Hepatocyte (in vitro differentiated cells): ENCODE measurements around the gene CYP27B1. TPM values are rescaled to one million over a fixed set of nuclear protein-coding genes. Genes with fewer than 3 reads are reported as not detected.

Experiments
- DNase-seq: peaks from one replicate; pipeline ENCODE4 v3.0.0-alpha.2; 2016; ENCODE audit warnings: low spot score
- H2AFZ ChIP-seq: fragments of 200-600 bp; sonication (generic); 2 replicates; pipeline ENCODE4 v1.6.0; 2016; ENCODE audit warnings: antibody characterized with exemption, mild to moderate bottlenecking
- H3K27ac ChIP-seq: fragments of 200-600 bp; sonication (generic); 2 replicates; pipeline ENCODE4 v1.5.1; 2016; ENCODE audit warnings: mild to moderate bottlenecking
- H3K27me3 ChIP-seq: fragments of 200-600 bp; sonication (generic); 2 replicates; pipeline ENCODE4 v1.6.1; 2016
- H3K36me3 ChIP-seq: fragments of 200-600 bp; sonication (generic); replicated peaks from 2 replicates; pipeline ENCODE4 v1.5.1; 2016; ENCODE audit warnings: low read depth; ENCODE audit not compliant: insufficient read depth
- H3K4me1 ChIP-seq: fragments of 200-600 bp; sonication (generic); 2 replicates; pipeline ENCODE4 v1.5.1; 2016; ENCODE audit warnings: mild to moderate bottlenecking, moderate library complexity; ENCODE audit not compliant: insufficient read depth
- H3K4me2 ChIP-seq: fragments of 200-600 bp; sonication (generic); 2 replicates; pipeline ENCODE4 v1.6.0; 2016
- H3K4me3 ChIP-seq: fragments of 200-600 bp; sonication (generic); 2 replicates; pipeline ENCODE4 v1.5.1; 2016; ENCODE audit warnings: mild to moderate bottlenecking
- H3K79me2 ChIP-seq: fragments of 200-600 bp; sonication (generic); 2 replicates; pipeline ENCODE4 v1.6.0; 2017; ENCODE audit warnings: mild to moderate bottlenecking
- H3K9me2 ChIP-seq: fragments of 200-600 bp; sonication (generic); replicated peaks from 2 replicates; pipeline ENCODE4 v1.6.0; 2017; ENCODE audit warnings: mild to moderate bottlenecking; ENCODE audit not compliant: insufficient read depth
- H3K9me3 ChIP-seq: fragments of 200-600 bp; sonication (generic); 2 replicates; pipeline ENCODE4 v1.5.1; 2016; ENCODE audit warnings: low read depth, mild to moderate bottlenecking
- H4K20me1 ChIP-seq: fragments of 200-600 bp; sonication (generic); 2 replicates; pipeline ENCODE4 v1.6.0; 2016; ENCODE audit warnings: mild to moderate bottlenecking; ENCODE audit not compliant: insufficient read depth, poor library complexity, severe bottlenecking
- EZH2 ChIP-seq: fragments of 200-600 bp; sonication (generic); IDR thresholded peaks from 2 replicates; pipeline ENCODE4 v1.6.1; 2016; ENCODE audit warnings: antibody characterized with exemption, mild to moderate bottlenecking, borderline replicate concordance
- EZH2phosphoT487 ChIP-seq: fragments of 200-600 bp; sonication (generic); IDR thresholded peaks from one replicate; pipeline ENCODE4 v1.6.1; 2018; ENCODE audit warnings: antibody characterized with exemption, mild to moderate bottlenecking, low read depth, moderate library complexity; ENCODE audit not compliant: unreplicated experiment, severe bottlenecking
- WGBS: methylation state at CpG from one replicate; pipeline ENCODE4 v1.1.6; 2016; ENCODE audit warnings: low lambda C conversion rate; ENCODE audit errors: missing lambda C conversion rate; 5-methylcytosine and 5-hydroxymethylcytosine counted together
- polyA plus RNA-seq: library from polyadenylated mRNA; unstranded; fragments of >200 nt; fragmentation: Nextera tagmentation; extraction: Ambion mirVana; gene quantifications from 2 replicates; pipeline ENCODE4 v1.2.1, GENCODE V29; 2016
- total RNA-seq: library from RNA; depleted of rRNA; stranded (reverse); fragments of >200 nt; gene quantifications from 2 replicates; pipeline ENCODE4 v1.2.3, GENCODE V29; 2014
- TF ChIP-seq, protein P1 (sequence below): fragments of 200-600 bp; sonication (generic); IDR thresholded peaks from 2 replicates; pipeline ENCODE4 v1.5.1; 2016; ENCODE audit warnings: antibody characterized with exemption, mild to moderate bottlenecking; ENCODE audit not compliant: poor library complexity

The CYP27B1 gene
- total and polyA plus RNA-seq, 2 experiments from 2014 or later, result 0.23 to 2.3 TPM

DNA sequence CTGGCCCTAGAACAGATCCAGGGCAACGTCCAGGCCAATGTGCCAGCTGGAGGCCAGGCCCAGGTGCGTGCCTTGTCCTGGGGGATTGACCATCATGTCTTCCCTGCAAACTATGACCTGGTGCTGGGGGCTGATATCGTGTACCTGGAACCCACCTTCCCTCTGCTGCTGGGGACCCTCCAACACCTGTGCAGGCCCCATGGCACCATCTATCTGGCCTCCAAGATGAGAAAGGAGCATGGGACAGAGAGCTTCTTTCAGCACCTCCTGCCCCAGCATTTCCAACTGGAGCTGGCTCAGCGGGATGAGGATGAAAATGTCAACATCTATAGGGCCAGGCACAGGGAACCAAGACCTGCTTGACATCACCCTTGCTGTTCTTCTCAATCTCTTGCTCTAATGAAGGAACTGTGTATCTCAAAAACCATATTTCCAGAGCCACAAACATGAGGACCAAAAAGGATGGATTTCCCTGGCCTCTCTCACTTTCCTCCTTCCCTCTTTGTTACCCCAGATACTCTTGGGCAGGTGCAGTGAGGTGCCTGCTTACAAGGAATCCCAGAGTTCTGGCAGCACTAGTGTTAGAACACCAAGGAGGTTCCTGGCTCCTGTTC is 13.5 kb upstream of the CYP27B1 start:
- 97% methylated on average over 4 of the region's 4 CpGs for WGBS
- no peaks in the 10 kb centered on the region for H3K27me3 ChIP-seq
- no peak overlapping the region for H3K4me3 ChIP-seq
- TF ChIP-seq EZH2, result no peak
- TF ChIP-seq, protein P1, sequence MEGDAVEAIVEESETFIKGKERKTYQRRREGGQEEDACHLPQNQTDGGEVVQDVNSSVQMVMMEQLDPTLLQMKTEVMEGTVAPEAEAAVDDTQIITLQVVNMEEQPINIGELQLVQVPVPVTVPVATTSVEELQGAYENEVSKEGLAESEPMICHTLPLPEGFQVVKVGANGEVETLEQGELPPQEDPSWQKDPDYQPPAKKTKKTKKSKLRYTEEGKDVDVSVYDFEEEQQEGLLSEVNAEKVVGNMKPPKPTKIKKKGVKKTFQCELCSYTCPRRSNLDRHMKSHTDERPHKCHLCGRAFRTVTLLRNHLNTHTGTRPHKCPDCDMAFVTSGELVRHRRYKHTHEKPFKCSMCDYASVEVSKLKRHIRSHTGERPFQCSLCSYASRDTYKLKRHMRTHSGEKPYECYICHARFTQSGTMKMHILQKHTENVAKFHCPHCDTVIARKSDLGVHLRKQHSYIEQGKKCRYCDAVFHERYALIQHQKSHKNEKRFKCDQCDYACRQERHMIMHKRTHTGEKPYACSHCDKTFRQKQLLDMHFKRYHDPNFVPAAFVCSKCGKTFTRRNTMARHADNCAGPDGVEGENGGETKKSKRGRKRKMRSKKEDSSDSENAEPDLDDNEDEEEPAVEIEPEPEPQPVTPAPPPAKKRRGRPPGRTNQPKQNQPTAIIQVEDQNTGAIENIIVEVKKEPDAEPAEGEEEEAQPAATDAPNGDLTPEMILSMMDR, result no peak
- H3K9me2 ChIP-seq, result no peaks in the 10 kb centered on the region
- no peak overlapping the region for H3K4me2 ChIP-seq
- H3K9me3 ChIP-seq, result no peaks in the 10 kb centered on the region
- no peak for DNase-seq
- no peaks in the 10 kb centered on the region for H3K36me3 ChIP-seq
- peaks cover 21% of the 10 kb centered on the region for H3K79me2 ChIP-seq
- no peak overlapping the region for H2AFZ ChIP-seq
- no peak overlapping the region for H3K27ac ChIP-seq
- peaks cover 8% of the 10 kb centered on the region for H3K4me1 ChIP-seq
- peaks cover 3% of the 10 kb centered on the region for H4K20me1 ChIP-seq

DNA sequence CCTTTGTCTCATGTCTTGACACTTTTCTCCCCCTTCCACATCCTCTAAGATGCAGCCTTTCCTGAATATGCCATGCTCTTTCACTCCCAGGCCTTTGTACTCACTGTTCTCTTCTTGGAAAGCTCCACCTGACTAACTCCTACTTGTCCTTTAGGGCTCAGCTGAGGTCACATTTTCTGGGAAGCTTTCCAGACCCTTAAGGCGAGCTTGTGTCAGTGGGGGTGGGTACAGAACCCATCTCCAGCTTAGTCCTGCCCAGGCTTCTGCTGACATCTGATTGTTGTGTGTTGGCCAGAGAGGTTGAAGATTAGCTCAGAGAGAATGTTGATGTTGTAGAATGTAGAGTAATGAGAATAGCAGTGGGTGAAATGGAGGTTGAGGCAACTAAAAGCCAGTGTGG is 12.9 kb upstream of the CYP27B1 start:
- Histone ChIP-seq H3K4me1 (peaks cover 8% of the 10 kb centered on the region), H3K27ac (no peak overlapping the region), H4K20me1 (peaks cover 3% of the 10 kb centered on the region), H3K4me2 (no peak overlapping the region), H3K36me3 (no peaks in the 10 kb centered on the region), H2AFZ (no peak overlapping the region), H3K9me3 (no peaks in the 10 kb centered on the region), H3K9me2 (no peaks in the 10 kb centered on the region), H3K4me3 (no peak overlapping the region), H3K27me3 (no peaks in the 10 kb centered on the region), H3K79me2 (peaks cover 19% of the 10 kb centered on the region)
- no peak for DNase-seq
- TF ChIP-seq EZH2phosphoT487 (no peak), EZH2 (no peak)
- TF ChIP-seq, protein P1, result no peak
- WGBS, result 78% methylated on average over 1 of the region's 1 CpG

DNA sequence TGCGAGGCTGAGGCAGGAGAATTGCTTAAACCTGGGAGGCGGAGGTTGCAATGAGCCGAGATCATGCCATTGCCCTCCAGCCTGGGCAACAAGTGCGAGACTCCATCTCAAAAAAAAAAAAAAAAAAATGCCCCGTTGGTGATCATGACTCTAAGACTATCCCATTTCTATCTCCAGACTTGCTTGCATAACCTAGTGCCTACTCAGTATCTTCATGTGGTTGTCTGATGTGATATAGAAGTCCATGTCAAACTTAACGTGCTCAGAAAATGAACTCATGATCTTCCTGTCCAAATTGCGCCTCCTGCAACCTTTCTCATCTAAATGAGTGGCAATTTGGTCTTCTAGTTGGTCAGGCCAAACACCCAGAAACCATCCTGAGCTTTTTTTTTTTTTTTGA is 11.0 kb upstream of the CYP27B1 start:
- peaks cover 5% of the 10 kb centered on the region for H3K4me1 ChIP-seq
- H3K36me3 ChIP-seq, result no peaks in the 10 kb centered on the region
- H3K27me3 ChIP-seq, result no peaks in the 10 kb centered on the region
- H3K9me2 ChIP-seq, result no peaks in the 10 kb centered on the region
- no peaks in the 10 kb centered on the region for H4K20me1 ChIP-seq
- WGBS, result 98% methylated on average over 7 of the region's 7 CpGs
- TF ChIP-seq EZH2 (no peak), EZH2phosphoT487 (no peak)
- TF ChIP-seq, protein P1, result no peak
- H3K27ac ChIP-seq, result no peak overlapping the region
- no peak for DNase-seq
- no peak overlapping the region for H3K4me2 ChIP-seq
- no peak overlapping the region for H3K4me3 ChIP-seq
- peaks cover 6% of the 10 kb centered on the region for H3K79me2 ChIP-seq
- no peak overlapping the region for H2AFZ ChIP-seq
- H3K9me3 ChIP-seq, result no peaks in the 10 kb centered on the region

DNA sequence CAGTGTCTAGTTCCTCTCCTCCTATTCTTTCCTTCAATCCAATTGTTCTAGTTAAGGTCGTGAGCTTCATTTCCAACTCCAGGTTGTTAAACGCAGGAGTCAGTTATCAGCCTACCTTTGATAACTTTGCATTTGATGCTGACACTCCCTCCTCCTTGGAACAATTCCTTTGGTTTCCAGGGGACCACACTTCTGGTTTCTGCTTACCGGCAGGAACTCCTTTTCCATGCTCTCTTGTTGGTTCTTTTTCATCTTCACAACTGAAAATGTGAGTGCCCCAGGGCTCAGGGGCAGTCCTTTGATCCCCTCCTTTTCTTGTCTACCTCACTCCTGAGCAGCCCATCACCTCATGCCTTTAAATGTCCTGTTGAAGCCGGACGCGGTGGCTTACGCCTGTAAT is 10.5 kb upstream of the CYP27B1 start:
- 91% methylated on average over 7 of the region's 7 CpGs for WGBS
- H3K9me3 ChIP-seq, result no peaks in the 10 kb centered on the region
- no peak overlapping the region for H3K4me3 ChIP-seq
- no peak overlapping the region for H3K4me2 ChIP-seq
- H3K36me3 ChIP-seq, result no peaks in the 10 kb centered on the region
- TF ChIP-seq, protein P1, result no peak
- TF ChIP-seq EZH2 (no peak), EZH2phosphoT487 (no peak)
- DNase-seq, result no peak
- peaks cover 5% of the 10 kb centered on the region for H3K4me1 ChIP-seq
- H3K27ac ChIP-seq, result no peak overlapping the region
- H2AFZ ChIP-seq, result no peak overlapping the region
- no peaks in the 10 kb centered on the region for H4K20me1 ChIP-seq
- H3K79me2 ChIP-seq, result peaks cover 3% of the 10 kb centered on the region
- H3K27me3 ChIP-seq, result no peaks in the 10 kb centered on the region
- no peaks in the 10 kb centered on the region for H3K9me2 ChIP-seq
